Chondrocyte (in vitro differentiated cells): Measurements from ENCODE around the gene IMPDH2. TPM values are rescaled to one million over a fixed set of nuclear protein-coding genes. Genes with fewer than 3 reads are reported as not detected.

ENCODE experiments used
- DNase-seq: peaks from one replicate; pipeline ENCODE4 v3.0.0; 2021; ENCODE audit warnings: mixed read lengths, low spot score
- H3K27ac Mint-ChIP-seq: one replicate; pipeline ENCODE4 v1.8.0; 2021; ENCODE audit warnings: mild to moderate bottlenecking, moderate library complexity, mixed read lengths; ENCODE audit not compliant: unreplicated experiment
- H3K27me3 Mint-ChIP-seq: 2 replicates; pipeline ENCODE4 v1.8.0; 2021; ENCODE audit warnings: low read depth, mixed read lengths
- H3K36me3 Mint-ChIP-seq: 2 replicates; pipeline ENCODE4 v1.8.0; 2021; ENCODE audit warnings: low read depth, mixed read lengths
- H3K4me1 Mint-ChIP-seq: 2 replicates; pipeline ENCODE4 v1.8.0; 2021; ENCODE audit warnings: low read depth, mild to moderate bottlenecking, mixed read lengths
- H3K4me3 Mint-ChIP-seq: one replicate; pipeline ENCODE4 v1.8.0; 2021; ENCODE audit warnings: mild to moderate bottlenecking, moderate library complexity, mixed read lengths; ENCODE audit not compliant: unreplicated experiment
- H3K9me3 Mint-ChIP-seq: 2 replicates; pipeline ENCODE4 v1.8.0; 2021; ENCODE audit warnings: low read depth, mixed read lengths
- CTCF ChIP-seq: fragments of 200-600 bp; sonication (generic); IDR thresholded peaks from 2 replicates; pipeline ENCODE4 v1.5.0; 2021; ENCODE audit warnings: antibody characterized with exemption, mild to moderate bottlenecking, moderate library complexity
- total RNA-seq: library from RNA; stranded (reverse); gene quantifications from 3 replicates; pipeline ENCODE4 v1.2.1, GENCODE V29; 2021

The IMPDH2 gene
- total RNA-seq, 1 donor from 2014 or later, result 140 TPM

GRCh38 chr3:49004352-49005302, 24.6 kb downstream of the IMPDH2 start:
- Mint-ChIP-seq H3K4me1 (peaks cover 27% of the 10 kb centered on the region), H3K4me3 (no peak overlapping the region), H3K27me3 (no peaks in the 10 kb centered on the region), H3K27ac (no peak overlapping the region), H3K9me3 (no peaks in the 10 kb centered on the region), H3K36me3 (peaks cover 7% of the 10 kb centered on the region)
- DNase-seq, result no peak
- no peak for TF ChIP-seq CTCF

GRCh38 chr3:49001155-49001554, 28.0 kb downstream of the IMPDH2 start:
- no peak for DNase-seq
- TF ChIP-seq CTCF, result no peak
- Mint-ChIP-seq H3K4me3 (no peak overlapping the region), H3K27me3 (no peaks in the 10 kb centered on the region), H3K27ac (no peak overlapping the region), H3K9me3 (no peaks in the 10 kb centered on the region), H3K4me1 (peaks cover under 1% of the 10 kb centered on the region), H3K36me3 (peaks cover 2% of the 10 kb centered on the region)

- no peaks in the 10 kb centered on the region for H3K27me3 Mint-ChIP-seq
- H3K36me3 Mint-ChIP-seq, result peaks cover 3% of the 10 kb centered on the region
- DNase-seq, result no peak
- H3K4me1 Mint-ChIP-seq, result no peaks in the 10 kb centered on the region
- H3K4me3 Mint-ChIP-seq, result no peak overlapping the region
- no peak overlapping the region for H3K27ac Mint-ChIP-seq
- TF ChIP-seq CTCF, result no peak
- no peaks in the 10 kb centered on the region for H3K9me3 Mint-ChIP-seq
Measured at GRCh38 chr3:48999085-48999858, 29.9 kb downstream of the IMPDH2 start.

- Mint-ChIP-seq H3K4me1 (no peaks in the 10 kb centered on the region), H3K36me3 (peaks cover 3% of the 10 kb centered on the region), H3K4me3 (no peak overlapping the region), H3K9me3 (no peaks in the 10 kb centered on the region), H3K27me3 (no peaks in the 10 kb centered on the region), H3K27ac (no peak overlapping the region)
- DNase-seq, result no peak
- TF ChIP-seq CTCF, result no peak
Measured at GRCh38 chr3:48997714-48998637, 31.2 kb downstream of the IMPDH2 start.
